K562 (cell line): ENCODE data around the gene CISD3. TPM values are rescaled to one million over a fixed set of nuclear protein-coding genes. Genes with fewer than 3 reads are reported as not detected.

Experiments used
- CHD1 ChIP-seq: fragments of 200-600 bp; sonication (generic); IDR thresholded peaks from one replicate; pipeline ENCODE4 v1.6.1; 2012; ENCODE audit warnings: mild to moderate bottlenecking, moderate library complexity, low read length, inconsistent platforms
- ELF4 ChIP-seq: fragments of 450-650 bp; formaldehyde crosslinking; IDR thresholded peaks from 2 replicates; pipeline ENCODE4 v1.4.0; 2022; ENCODE audit warnings: missing genetic modification characterization
- GATAD2B ChIP-seq: fragments of 450-650 bp; IDR thresholded peaks from 2 replicates; pipeline ENCODE4 v1.6.1; 2017; ENCODE audit warnings: mild to moderate bottlenecking, borderline replicate concordance
- polyA plus RNA-seq, 8 experiments: library from polyadenylated mRNA; depleted of rRNA in 4 of 8; stranded (reverse) in 5 of 8; unstranded in 3 of 8; fragments of >200 nt; fragmentation: Nextera tagmentation in 2 of 8; fragmentation: Illumina TruSeq in 1 of 8; extraction: Ambion mirVana in 2 of 8; extraction: Trizol in 1 of 8; gene quantifications; 2 replicates each; pipeline versions ENCODE4 v1.2.1 to v1.2.3, GENCODE V29; 2011 to 2014; ENCODE audit warnings: inconsistent platforms in 1 of 8, missing spikeins in 1 of 8
- total RNA-seq, 7 experiments: library from RNA; depleted of rRNA in 6 of 7; stranded (reverse); fragments of >200 nt in 6 of 7; fragmentation: Illumina TruSeq in 2 of 7; extraction: Trizol in 2 of 7; gene quantifications; 2 replicates each; pipeline versions ENCODE4 v1.2.1 to v1.2.3, GENCODE V29; 2011 to 2021; ENCODE audit warnings: low replicate concordance in 1 of 7
- TF ChIP-seq, protein P1 (sequence below), 2 experiments: fragments of 450-650 bp in 1 of 2; sonication (generic) in 1 of 2; formaldehyde crosslinking in 1 of 2; IDR thresholded peaks; 2 replicates each; pipeline versions ENCODE4 v1.7.1 to v1.9.0; 2016 to 2022; ENCODE audit warnings: inconsistent platforms in 1 of 2, mild to moderate bottlenecking in 1 of 2, missing genetic modification reagents in 1 of 2

Gene CISD3
- total and polyA plus RNA-seq, 9 of the 15 experiments (the other 6 are each of a cell fraction or from before 2014, with no cell fraction given), result 5.0 to 60.7 (median 15.7) TPM

- TF ChIP-seq, protein P1, sequence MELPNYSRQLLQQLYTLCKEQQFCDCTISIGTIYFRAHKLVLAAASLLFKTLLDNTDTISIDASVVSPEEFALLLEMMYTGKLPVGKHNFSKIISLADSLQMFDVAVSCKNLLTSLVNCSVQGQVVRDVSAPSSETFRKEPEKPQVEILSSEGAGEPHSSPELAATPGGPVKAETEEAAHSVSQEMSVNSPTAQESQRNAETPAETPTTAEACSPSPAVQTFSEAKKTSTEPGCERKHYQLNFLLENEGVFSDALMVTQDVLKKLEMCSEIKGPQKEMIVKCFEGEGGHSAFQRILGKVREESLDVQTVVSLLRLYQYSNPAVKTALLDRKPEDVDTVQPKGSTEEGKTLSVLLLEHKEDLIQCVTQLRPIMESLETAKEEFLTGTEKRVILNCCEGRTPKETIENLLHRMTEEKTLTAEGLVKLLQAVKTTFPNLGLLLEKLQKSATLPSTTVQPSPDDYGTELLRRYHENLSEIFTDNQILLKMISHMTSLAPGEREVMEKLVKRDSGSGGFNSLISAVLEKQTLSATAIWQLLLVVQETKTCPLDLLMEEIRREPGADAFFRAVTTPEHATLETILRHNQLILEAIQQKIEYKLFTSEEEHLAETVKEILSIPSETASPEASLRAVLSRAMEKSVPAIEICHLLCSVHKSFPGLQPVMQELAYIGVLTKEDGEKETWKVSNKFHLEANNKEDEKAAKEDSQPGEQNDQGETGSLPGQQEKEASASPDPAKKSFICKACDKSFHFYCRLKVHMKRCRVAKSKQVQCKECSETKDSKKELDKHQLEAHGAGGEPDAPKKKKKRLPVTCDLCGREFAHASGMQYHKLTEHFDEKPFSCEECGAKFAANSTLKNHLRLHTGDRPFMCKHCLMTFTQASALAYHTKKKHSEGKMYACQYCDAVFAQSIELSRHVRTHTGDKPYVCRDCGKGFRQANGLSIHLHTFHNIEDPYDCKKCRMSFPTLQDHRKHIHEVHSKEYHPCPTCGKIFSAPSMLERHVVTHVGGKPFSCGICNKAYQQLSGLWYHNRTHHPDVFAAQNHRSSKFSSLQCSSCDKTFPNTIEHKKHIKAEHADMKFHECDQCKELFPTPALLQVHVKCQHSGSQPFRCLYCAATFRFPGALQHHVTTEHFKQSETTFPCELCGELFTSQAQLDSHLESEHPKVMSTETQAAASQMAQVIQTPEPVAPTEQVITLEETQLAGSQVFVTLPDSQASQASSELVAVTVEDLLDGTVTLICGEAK (IDR thresholded peaks at IDR 0.05), result no peak
- TF ChIP-seq, protein P1 (CRISPR knock-in tag; IDR thresholded peaks at IDR 0.05), result no peak
- TF ChIP-seq ELF4 (CRISPR knock-in tag), result no peak
- TF ChIP-seq GATAD2B, result no peak
- TF ChIP-seq CHD1, result no peak
Measured at GRCh38 chr17:38779965-38780752, 50.0 kb downstream of the CISD3 start (continued).
